Measurements from ENCODE around the gene NUTF2.

Gene NUTF2

GRCh38 chr16:67855789-67856188 lies 9.1 kb downstream of the NUTF2 start:
- TF ChIP-seq CTCF (IDR thresholded peaks at IDR 0.05) = no peak
- DNase-seq = no peak
- Histone ChIP-seq H3K4me1 (peaks cover 0 to 52% (median 33%) of the 10 kb centered on the region in 4 donors), H3K27ac (no peak overlapping the region), H3K4me3 (no peak overlapping the region), H3K27me3 (no peaks in the 10 kb centered on the region), H3K9me3 (no peaks in the 10 kb centered on the region), H3K36me3 (no peaks in the 10 kb centered on the region)
- intact Hi-C loops (cut with DNase I; ENCODE audit: low total_unique reads) = no loop called here

DNA sequence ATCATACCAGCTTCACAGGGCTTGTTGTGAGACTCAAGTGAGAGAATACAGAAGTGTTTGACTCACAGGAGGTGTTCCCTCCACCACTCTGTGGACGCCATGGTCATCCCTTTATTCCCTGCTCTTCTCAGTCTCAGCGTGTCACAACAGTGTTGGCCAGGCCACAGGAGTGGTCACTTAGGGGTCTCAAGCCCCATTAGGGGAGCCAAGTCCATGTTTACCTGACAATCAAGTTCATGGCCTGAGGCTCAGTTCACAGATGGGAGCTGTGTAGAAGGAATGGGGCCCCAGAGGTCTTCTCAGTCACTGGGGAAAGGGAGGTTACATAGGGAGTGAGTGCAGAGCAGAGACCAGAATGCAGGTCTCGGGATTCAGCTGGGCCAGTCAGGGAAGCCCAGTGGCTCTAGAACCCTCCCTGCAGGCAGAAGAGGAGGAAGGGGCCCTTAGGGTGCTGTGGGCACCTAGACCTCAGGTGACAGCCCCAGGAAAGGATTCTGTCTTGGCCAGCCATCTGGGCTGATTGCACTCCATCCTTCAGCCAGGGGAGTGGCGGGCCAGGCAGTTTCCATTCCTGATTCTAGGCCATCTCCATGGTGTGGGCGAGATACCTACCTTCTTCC lies 10.3 kb downstream of the NUTF2 start:
- H3K27me3 ChIP-seq = no peaks in the 10 kb centered on the region
- H3K4me1 ChIP-seq = peaks cover 9 to 65% (median 42%) of the 10 kb centered on the region in 4 donors
- no peak for TF ChIP-seq CTCF (IDR thresholded peaks at IDR 0.05)
- H3K4me3 ChIP-seq = no peak overlapping the region
- H3K36me3 ChIP-seq = no peaks in the 10 kb centered on the region
- no peak for DNase-seq
- intact Hi-C loops (cut with DNase I; ENCODE audit: low total_unique reads) = no loop called here
- H3K27ac ChIP-seq = peak overlapping the region; percentile 72 to 85
- H3K9me3 ChIP-seq = no peaks in the 10 kb centered on the region

GRCh38 chr16:67857547-67858233 lies 11.0 kb downstream of the NUTF2 start:
- Histone ChIP-seq H3K4me1 (peaks cover 15 to 71% (median 49%) of the 10 kb centered on the region in 4 donors), H3K27me3 (no peaks in the 10 kb centered on the region), H3K36me3 (no peaks in the 10 kb centered on the region), H3K4me3 (no peak overlapping the region), H3K9me3 (no peaks in the 10 kb centered on the region), H3K27ac (peak overlapping the region; percentile 72 to 85)
- DNase-seq = peak; percentile 89 to 92
- intact Hi-C loops (cut with DNase I; ENCODE audit: low total_unique reads) = no loop called here
- TF ChIP-seq CTCF (IDR thresholded peaks at IDR 0.05) = no peak

DNA sequence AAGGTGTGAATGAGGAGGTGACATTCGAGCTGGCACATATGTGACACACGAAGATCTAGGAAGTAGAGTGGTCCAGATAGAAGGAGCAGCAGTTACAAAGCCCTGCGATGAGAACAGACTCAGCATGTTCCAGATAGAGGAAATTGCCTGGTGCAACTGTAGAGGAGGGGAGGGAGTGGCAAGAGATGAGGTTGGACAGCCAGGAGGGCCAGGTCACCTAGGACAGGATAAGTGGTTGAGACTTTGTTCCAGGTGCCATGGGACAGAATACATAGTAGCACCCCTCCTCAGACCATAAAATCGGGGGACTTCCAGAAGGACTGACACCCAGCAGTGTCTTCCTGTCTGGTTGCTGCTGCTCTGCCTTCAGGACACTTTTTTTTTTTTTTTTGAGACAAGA lies 11.8 kb downstream of the NUTF2 start:
- Histone ChIP-seq H3K27ac (peak overlapping the region; percentile 72 to 85), H3K36me3 (no peaks in the 10 kb centered on the region), H3K4me1 (peaks cover 17 to 77% (median 54%) of the 10 kb centered on the region in 4 donors), H3K4me3 (no peak overlapping the region), H3K27me3 (no peaks in the 10 kb centered on the region), H3K9me3 (no peaks in the 10 kb centered on the region)
- TF ChIP-seq CTCF (IDR thresholded peaks at IDR 0.05) = no peak
- no peak for DNase-seq
- intact Hi-C loops (cut with DNase I; ENCODE audit: low total_unique reads) = no loop called here

DNA sequence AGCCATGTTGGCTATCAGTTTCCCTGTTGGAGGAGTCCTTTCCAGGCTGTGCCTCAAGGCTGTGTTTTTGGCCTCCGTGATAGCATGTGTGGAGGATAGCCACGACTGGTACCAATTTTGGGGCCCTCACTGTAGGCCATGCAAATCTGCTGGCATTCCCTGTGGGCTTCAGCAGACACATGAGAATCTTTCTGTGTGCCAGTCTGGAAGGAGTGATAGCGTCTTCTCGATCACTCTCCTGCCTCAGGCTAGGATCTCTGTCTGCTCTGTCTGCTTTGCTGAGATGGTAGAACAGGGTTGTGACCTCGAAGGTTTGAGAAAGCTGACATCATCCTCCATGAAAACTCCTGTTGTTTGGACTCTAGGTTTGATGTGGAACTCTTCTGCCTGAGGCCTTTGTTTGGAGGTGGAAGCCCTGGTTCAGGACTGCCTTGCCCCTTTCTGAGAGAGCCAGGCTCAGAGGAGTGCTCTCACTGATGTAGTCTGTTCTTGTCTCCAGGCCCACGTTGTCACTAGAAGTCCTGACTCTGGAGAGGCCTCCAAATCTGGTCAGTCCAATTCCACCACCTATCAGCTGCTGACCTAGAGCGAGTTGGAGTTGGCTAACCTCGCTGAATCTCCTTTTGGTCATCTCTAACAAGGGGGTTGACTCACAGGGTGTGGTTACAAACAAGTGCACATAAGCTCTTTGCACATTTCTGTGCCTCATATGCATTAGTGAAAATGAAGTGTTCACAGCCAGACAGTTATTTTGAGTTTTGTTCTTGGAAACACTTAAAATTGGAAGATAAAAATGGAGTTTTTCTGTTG lies 14.1 kb downstream of the NUTF2 start:
- H3K36me3 ChIP-seq = peaks cover 0 to 12% (median 7%) of the 10 kb centered on the region in 3 donors
- DNase-seq = no peak
- H3K4me1 ChIP-seq = peaks cover 22 to 75% (median 53%) of the 10 kb centered on the region in 4 donors
- H3K4me3 ChIP-seq = no peak overlapping the region
- no peaks in the 10 kb centered on the region for H3K27me3 ChIP-seq
- no peaks in the 10 kb centered on the region for H3K9me3 ChIP-seq
- TF ChIP-seq CTCF (IDR thresholded peaks at IDR 0.05) = no peak
- intact Hi-C loops (cut with DNase I; ENCODE audit: low total_unique reads) = no loop called here
- H3K27ac ChIP-seq = peak overlapping the region; percentile 83 to 91
